NOMO-1 (cell line): Measurements from ENCODE around the gene PCNT.
"Not testable (repeated sequence)": the region's sequence is repeated elsewhere in the genome, so short reads cannot be mapped to it uniquely, and the experiment has no call there.

Experiments used
- DNase-seq, 2 experiments: peaks; one replicate each; lab custom pipeline; 2025; ENCODE audit not compliant: unreplicated experiment in 2 of 2; lab: John Stamatoyannopoulos, UW

Gene PCNT

DNA sequence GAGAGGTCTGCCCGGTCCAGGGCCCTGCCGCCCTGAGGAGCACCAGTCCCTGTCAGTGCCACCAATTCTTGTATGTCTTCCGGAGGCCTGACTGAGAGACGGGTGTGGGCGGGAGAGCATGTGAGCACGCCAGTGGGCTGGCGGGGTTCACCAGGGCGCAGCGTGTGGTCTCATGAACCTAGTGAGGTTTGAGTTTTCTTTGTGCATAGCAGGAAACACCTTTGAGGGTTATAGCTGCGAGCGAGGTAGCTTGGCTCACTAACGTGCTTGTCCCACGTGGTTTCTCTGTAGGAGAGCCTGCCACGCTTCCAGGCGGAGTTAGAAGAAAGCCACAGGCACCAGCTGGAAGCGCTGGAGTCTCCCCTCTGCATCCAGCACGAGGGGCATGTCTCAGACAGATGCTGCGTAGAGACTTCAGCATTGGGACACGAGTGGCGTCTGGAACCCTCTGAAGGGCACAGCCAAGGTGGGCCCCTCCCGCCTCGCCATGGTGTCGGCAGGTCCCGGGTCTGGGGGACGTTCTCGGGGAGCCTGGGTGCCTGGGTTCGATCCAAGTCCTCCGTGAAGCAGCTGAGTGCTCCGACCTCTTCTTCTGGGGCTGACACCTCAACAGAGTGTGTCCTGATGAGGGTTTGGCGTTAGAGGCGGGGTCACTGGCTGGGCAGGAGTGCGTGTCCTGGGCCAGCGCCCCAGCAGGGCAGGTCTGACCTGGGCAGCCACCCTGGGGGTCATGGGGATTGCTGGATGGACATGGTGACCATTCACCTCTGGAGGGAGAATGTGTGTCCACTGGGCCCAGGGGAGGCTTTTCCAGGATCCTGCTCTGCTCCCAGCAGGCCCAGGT, 31.4 kb downstream of the PCNT start:
- no peak for DNase-seq

DNA sequence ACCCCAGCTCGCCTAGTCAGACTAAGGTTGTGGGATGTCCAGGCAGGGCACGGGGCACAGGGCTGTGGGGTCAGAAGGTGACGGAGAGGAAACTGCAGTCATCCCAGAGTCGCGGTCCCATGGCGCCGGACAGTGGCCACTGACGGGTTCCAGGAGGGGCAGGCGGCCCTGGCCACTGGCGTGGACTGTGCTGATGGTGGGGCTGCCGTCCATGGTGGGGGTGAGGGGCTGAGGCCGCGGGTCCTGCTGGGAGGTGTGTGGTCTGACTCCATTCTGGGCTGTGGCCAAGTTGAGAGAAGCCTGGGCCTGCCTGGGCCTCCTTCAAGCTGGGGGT, 32.0 kb downstream of the PCNT start:
- no peak for DNase-seq

DNA sequence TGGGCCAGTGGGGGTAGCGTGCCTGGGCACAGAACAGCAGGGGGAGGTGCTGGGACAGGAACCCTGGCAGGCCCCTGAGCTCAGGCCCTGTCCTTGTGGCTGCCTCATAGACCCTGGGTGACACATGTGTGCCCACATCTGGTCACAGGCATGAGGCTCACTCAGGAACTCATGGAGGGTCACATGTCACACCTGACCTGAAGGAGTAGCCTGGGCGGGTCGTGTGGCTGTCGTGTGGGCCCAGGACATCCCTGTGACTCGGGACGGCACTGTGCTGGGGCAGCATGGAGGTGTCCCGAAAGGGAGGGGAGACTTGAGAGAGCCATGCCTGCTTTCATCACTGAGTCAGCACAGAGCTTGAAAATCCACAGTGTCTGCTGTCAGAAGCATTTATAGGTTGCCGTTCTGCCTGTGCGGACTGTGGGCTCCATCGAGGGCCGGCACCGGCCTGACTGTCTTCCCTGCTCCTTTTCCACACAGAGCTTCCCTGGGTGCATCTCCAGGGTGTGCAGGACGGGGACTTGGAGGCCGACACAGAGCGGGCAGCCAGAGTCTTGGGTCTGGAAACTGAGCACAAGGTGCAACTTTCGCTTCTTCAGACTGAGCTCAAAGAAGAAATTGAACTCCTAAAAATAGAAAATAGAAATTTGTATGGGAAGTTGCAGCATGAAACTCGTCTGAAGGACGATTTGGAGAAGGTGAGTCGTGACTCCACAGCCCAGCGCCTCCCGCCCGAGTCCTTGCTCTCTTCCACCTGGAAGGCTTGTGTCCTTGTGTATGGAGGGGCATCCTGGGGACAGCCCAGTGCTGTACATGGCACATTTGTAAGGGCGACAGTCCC, 32.8 kb downstream of the PCNT start:
- no peak for DNase-seq

DNA sequence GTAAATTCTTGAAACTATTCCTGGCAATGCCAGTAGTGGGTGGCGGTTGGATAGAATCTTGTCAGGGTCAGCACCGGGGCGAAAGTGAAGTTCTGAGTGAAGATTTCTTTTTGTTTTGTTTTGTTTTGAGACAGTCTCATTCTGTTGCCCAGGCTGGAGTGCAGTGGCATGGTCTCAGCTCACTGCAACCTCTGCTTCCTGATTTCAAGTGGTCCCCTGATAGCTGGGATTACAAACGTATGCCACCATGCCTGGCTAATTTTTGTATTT, 33.3 kb downstream of the PCNT start:
- DNase-seq, result no peak

DNA sequence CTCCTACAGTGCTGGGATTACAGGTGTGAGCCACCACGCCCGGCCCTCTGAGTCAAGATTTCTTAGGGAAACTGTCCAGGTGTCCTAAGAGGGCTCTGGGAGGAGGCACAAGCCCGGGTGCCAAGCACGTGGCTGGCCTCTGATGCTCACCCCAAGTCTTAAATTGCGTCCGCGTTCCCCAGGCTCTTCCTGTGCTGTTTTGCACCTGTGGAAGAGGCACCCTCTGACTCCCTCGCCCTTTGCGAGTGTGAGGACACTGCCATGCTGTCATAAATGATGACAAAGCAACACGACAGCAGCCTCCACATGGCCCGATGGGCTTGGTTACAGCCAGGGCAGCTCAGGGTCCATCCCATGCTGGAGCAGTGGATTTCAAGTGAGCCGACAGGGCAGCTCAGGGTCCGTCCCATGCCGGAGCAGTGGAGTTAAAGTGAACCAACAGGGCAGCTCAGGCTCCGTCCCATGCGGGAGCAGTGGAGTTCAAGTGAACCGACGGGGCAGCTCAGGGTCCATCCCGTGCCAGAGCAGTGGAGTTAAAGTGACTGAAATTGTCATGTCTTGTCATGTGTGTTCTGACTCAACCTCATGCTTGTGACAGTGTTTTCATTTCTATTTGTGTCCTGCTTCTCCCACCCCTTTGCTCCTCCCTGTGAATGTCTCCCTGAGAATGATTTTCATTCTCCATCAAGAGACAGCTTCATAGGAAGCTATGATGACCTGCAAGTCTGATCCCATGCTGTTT, 33.9 kb downstream of the PCNT start:
- DNase-seq, result no peak

DNA sequence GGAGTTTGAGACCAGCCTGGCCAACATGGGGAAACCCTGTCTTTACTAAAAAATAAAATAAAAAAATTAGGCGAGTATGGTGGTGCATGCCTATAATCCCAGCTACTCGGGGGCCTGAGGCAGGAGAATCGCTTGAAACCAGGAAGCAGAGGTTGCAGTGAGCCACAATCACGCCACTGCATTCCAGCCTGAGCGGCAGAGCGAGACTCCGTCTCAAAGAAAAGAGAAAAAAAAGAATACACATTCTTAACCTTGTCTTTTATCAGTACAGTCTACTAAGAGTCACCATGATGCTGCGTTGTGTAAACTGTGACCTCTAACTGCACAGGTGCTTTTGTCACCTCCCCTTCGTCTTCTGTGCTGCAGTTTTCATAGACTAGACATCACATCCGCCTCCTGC, 37.2 kb downstream of the PCNT start:
- DNase-seq, result no peak

DNA sequence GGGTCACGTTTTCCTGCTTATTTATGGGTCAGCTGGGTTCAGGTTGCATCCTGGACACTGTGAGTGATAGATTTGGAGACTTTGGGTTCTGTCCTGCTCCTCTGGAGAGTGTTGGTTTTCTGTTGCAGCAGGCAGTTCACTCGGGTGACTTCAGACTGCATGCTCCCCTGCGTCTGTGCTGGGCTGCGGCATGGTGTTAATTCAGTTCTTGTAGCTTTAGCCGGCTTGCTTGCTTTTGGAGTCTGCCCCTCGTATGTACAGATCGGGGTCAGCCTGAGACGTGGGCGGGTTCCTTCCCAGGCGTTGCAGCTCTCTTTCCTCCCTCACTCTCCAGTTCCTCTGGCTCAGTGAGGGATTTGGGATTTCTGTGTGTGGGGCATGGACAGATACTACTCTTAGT, 38.0 kb downstream of the PCNT start:
- no peak for DNase-seq

DNA sequence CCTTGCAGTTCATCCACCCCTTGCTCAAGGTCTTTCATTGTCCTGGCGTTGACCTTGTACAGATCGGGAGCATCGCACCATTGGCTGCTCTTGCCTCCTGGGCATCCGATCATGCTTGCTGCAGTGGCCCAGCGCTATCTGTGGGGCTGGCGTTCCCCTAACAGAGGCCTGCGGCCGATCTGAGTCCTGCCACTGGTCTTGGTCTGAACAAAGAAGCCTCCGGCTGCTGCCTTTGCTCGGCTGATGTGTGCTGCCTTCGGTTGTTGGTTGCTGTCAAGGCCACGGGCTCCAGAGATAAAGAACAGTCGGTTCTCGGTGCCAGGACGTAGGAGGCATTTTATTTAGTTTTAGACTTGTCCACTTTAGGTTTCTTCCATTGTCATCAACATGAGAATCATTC, 39.0 kb downstream of the PCNT start:
- DNase-seq, result no peak

DNA sequence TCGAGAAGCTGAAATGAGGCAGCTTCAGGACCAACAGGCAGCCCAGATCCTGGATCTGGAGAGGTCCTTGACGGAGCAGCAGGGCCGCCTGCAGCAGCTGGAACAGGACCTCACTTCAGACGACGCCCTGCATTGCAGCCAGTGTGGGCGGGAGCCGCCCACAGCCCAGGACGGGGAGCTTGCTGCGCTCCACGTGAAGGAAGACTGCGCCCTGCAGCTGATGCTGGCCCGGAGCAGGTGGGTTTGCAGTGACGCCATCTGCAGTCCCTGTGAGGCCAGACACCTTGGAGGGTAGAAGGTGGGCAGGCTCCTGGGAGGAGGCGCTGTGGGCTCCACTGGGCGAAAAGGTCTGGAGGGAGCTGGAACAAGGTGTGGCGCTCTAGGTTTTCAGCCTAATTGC, 39.7 kb downstream of the PCNT start:
- DNase-seq, result no peak

DNA sequence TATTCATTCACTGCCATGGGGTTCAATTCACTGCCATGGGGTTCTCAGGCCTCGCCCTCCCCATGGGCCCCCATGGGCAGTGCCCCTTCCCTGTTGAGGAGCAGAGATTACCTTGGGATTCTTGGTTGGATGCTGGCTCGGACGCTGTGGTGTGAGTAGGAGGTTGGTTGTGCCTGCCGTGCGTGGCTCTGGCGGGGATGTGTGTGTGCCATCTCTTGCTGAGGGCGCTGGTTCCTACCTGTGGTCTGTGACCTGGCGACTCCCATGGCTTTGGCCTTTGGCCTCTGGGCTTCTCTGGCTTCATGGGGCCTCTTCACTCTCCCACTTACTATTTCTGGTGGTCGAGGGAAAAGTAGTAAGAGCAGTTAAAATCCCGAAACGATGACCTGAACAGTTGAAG, 42.1 kb downstream of the PCNT start:
- no peak for DNase-seq

DNA sequence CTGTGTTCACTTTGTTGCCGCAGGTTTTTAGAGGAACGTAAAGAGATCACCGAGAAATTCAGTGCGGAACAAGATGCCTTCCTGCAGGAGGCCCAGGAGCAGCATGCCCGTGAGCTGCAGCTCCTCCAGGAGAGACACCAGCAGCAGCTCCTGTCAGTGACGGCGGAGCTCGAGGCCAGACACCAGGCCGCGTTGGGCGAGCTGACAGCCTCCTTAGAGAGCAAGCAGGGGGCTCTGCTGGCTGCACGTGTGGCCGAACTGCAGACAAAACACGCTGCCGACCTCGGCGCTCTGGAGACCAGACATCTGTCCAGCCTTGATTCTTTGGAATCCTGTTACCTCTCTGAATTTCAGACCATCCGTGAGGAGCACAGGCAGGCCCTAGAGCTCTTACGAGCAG, 42.6 kb downstream of the PCNT start:
- no peak for DNase-seq

DNA sequence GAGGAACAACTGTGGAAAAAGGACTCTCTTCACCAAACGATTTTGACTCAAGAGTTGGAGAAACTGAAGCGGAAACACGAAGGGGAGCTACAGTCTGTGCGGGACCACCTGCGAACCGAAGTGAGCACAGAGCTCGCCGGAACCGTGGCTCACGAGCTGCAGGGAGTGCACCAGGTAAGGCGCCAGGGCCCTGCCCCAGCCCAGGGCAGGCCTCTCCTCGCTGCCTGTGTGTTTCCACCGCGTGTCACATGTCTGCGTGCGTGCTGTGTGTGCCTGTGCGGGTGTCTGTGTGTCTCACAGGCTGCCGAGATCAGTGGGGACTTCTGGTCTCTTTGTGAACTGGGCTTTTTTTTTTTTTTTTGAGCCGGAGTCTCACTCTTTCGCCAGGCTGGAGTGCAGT, 43.0 kb downstream of the PCNT start:
- DNase-seq, result no peak

DNA sequence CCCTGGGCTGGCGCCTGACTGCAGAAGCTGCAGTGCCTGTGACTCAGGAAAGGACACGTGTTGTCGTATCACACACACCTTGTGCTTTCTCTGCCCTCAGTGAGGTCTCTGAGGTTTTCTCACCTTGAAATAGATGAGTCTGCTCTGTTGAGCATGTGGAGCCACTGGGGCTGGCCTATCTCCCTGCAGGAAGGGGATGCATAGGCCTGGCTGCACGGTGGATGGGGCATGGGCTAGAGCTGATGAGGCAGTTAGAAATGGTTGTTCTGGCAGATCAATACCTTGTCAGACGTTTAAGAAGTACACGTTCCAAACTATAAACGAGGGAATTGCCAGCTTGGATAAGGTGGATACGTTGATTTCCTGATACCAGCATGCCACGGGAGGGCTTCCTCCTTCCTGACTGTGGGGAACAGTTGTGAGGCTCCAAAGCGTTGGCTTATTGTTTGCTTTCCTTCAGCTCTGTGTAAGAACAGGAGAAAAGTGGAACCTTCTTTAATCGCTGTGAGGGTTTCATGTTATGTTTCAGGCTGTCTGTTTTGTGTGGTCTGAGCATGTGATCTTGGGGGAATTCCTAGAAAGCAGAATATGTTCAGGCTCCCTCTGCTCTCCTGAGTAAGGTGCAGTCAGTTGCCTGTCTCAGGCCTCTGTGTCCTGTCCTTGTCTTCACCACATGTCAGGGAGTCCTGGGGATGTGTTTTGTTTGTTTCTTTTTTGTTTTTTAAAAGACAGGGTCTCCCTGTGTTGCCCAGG, 44.8 kb downstream of the PCNT start:
- DNase-seq, result no peak

DNA sequence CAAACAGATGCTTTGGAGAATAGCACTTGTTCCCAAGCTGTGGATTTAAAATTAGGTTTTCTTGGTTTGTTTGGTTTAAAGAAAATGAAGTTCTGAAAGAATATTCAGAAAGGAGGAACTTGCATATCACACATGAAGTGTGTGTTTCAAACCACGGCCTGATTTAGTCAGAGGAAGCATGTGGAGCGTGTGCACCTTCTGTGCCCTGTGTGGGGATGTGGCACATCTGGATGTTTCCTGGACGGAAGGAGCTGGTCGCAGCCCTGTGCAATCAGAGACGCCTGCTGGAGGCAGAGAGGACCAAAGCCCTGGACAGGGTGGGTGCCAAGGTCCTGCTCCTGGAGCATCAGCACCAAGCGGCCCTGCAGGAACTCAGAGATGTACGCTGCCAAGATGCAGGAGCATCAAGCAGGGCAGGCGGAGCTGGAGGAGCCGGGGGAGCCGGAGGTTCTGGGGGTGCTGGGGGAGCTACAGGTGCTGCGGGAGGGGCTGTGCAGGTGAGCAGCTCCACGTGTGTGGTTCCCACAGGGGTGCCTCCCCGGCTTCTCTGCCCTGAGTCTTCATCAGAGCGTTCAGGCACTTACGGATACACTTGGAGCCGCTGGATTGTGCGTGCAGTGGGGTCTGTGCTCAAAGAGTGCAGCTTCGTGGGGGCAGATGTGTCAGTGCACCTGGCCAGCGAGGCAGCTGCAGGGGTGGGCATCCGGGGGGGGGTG, 45.7 kb downstream of the PCNT start:
- no peak for DNase-seq

DNA sequence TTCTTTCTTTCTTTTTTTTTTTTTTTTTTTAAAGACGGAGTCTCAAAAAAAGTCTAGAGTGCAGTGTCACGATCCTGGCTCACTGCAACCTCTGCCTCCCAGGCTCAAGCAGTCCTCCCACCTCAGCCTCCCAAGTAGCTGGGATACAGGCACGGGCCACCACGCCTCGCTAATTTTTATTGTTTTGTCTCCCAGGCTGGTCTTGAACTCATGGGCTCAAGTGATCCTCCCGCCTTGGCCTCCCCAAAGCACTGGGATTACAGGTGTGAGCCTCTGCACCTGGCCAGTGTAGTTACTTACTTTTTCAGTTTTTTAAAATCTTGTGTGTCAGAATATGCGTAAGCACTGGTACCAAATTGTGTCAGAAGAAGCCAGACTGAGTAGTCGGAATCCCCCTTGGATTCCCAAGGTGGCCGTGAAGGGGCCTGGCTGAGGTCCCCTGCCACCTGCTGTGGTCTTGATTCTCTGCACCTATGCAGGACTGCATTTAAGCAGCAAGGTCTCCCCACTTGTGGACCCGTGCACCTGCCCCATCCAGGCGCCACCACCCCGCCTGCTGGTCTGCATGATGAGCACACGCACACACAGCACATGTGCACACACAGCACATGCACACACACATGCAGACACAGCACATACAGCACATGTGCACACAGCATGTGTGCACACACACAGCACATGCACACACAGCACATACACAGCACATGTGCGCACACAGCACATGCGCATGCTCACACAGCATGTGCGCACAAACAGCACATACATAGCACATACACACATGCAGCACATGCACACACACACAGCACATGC, 47.5 kb downstream of the PCNT start:
- DNase-seq, result no peak

DNA sequence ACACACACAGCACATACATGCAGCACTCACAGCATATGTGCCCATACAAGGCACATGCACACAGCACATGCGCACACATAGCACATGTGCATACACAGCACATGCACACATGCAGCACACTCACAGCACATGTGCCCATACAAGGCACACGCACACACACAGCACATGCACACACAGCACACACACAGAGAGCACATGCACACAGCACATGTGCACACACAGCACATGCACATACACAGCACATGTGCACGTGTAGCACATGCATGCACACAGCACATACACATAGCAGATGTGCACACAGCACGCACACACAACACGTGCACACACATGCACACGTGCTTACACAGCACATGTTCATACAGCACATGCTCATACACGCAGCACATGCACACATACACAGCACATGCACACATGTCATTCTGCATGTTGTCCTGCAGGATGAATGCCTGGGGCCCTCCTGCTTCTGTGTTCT, 48.1 kb downstream of the PCNT start:
- DNase-seq, result no peak

DNA sequence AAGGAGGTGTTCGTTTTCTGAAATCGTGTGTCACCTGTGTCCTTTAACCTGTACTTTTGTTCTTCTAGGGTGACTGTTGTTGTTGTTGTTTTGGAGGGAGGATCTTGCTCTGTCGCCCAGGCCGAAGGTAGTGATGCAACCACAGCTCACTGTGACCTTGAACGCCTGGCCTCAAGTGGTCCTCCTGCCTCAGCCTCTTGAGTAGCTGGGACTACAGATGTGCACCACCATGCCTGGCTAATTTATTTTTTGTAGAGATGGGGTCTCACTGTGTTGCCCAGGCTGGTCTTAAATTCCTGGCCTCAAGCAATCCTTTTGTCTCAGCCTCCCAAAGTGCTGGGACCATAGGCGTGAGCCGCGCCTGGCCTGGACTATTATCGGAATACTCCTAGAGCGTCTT, 49.0 kb downstream of the PCNT start:
- DNase-seq, result not testable (repeated sequence)

DNA sequence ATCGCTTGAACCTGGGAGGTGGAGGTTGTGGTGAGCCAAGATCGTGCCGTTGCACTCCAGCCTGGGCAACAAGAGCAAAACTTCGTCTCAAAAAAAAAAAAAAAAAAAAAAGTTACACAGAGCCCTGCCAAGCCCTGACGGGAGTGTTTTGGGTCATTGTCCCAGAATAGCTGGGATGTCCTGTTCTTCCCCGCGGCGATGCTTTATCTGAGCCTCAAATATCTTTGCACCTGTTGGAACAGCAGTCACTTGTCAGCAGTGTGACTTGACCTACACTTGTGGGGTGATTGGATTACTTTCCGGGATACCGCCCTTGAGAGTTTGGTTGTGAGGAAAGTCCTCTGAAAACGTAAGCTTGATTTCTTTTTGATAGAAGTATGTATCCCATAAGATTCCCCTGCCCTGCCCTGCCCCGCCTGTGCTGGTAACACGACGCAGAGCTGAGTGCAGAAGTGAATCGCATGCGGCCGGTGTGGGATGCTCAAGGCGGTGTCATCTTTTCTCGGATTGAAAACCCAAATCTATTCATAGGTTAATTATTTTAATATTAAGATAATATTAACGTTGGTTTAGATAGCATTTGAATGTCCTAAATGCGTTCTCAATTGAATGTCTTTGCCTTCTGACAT, 50.9 kb downstream of the PCNT start:
- no peak for DNase-seq

DNA sequence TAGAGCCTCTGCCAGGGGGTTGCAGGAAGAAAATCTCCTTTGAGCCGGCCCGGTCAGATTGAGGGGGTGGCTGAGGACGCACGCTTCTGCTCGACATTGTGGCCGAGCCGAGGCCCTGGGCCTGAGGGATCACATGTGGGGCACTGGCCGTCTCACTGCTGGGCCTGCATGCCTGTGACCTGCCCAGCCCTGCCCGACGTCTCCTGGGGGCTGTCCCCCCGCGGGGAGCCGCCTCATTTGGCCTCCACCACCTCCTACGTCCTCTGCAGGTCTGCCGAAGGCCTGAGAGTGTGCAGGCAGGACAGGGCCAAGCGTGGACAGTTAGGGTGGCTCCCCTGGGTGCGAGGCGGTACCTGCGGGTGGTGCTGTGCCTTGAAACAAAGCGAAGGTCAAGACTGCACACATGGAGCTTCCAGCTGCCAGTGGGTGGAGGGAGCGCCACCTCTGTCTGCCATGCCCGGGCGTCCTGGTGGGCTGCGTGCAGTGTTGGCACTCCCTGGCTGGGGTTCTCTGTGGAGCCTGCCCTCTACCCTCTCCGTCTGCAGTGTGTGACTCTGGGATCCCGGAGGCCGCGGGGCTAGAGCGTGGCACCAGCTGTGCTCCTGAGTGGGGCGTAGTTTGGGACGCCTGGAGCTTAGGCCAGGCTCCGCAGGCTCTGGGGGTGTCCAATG, 51.7 kb downstream of the PCNT start:
- no peak for DNase-seq
